LNCaP clone FGC (cell line): ENCODE data around the gene SLC39A6.
"Not testable (repeated sequence)": the region's sequence is repeated elsewhere in the genome, so short reads cannot be mapped to it uniquely, and the experiment has no call there.

Experiments used
- DNase-seq: peaks from one replicate; pipeline ENCODE4 v3.0.0-alpha.2; 2011; ENCODE audit warnings: low read depth
- H3K4me3 ChIP-seq: 2 replicates; pipeline ENCODE4 v1.5.1; 2011; ENCODE audit warnings: mild to moderate bottlenecking, low read depth, low read length, control low read depth
- CTCF ChIP-seq: IDR thresholded peaks from 2 replicates; pipeline ENCODE4 v1.5.1; 2012; ENCODE audit warnings: mild to moderate bottlenecking; ENCODE audit not compliant: control insufficient read depth, insufficient read depth; ENCODE audit errors: extremely low read depth

Gene SLC39A6

GRCh38 chr18:36101943-36102342, 27.2 kb downstream of the SLC39A6 start:
- no peak for DNase-seq
- no peak overlapping the region for H3K4me3 ChIP-seq
- no peak for TF ChIP-seq CTCF

GRCh38 chr18:36099311-36099710, 29.8 kb downstream of the SLC39A6 start:
- no peak overlapping the region for H3K4me3 ChIP-seq
- no peak for TF ChIP-seq CTCF
- DNase-seq, result no peak

- H3K4me3 ChIP-seq, result no peak overlapping the region
- TF ChIP-seq CTCF, result no peak
- DNase-seq, result peak; percentile 99
Measured at GRCh38 chr18:36096955-36097354, 32.2 kb downstream of the SLC39A6 start.

DNA sequence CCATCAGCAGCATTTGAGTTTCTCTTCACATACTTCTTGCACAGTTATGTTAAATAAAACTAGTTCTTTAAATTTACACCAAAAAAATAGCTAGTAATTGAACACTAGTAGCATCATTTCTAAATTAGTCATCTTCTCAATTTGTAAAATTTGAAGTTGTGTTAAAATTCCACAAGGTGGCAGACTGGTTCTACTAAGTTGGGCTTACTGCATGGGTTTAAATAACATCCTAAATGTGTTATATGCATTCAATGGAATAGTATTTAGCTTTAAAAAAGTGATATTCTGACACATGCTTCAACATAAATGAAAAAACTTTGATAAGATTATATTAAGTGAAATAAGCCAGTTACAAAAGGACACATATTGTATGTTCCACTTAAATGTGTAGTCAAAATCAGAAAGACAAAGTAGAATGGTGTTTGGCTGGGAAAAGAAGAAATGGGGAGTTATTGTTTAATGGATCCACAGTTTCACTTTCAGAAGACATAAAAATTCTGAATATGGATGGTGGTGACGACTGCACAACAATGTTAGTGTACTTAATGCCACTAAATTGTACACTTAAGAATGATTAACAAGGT, 33.1 kb downstream of the SLC39A6 start:
- peak; percentile 69 for DNase-seq
- H3K4me3 ChIP-seq, result no peak overlapping the region
- peak; percentile 53 for TF ChIP-seq CTCF

- no peak for TF ChIP-seq CTCF
- no peak overlapping the region for H3K4me3 ChIP-seq
- peak; percentile 54 for DNase-seq
Measured at GRCh38 chr18:36094431-36094830, 34.7 kb downstream of the SLC39A6 start.

DNA sequence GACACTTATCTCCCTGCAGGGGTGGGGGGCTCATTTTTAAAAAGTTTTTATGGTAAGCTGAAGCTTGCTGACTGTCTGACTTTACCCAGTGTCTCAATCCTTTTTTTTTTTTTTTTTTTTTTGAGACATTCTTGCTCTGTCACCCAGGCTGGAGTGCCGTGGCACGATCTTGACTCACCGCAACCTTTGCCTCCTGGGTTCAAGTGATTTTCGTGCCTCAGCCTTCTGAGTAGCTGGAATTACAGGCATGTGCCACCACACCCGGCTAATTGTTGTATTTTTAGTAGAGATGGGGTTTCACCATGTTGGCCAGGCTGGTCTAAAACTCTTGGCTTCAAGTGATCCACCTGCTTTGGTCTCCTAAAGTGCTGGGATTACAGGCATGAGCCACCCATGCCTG, 37.0 kb downstream of the SLC39A6 start:
- not testable (repeated sequence) for DNase-seq, H3K4me3 ChIP-seq

GRCh38 chr18:36089001-36089400, 40.1 kb downstream of the SLC39A6 start:
- no peak overlapping the region for H3K4me3 ChIP-seq
- DNase-seq, result no peak
- no peak for TF ChIP-seq CTCF
